ENCODE measurements around the gene GLS.
A peak's percentile ranks its signal among the peaks of the same experiment; 100 is the strongest.

DNA sequence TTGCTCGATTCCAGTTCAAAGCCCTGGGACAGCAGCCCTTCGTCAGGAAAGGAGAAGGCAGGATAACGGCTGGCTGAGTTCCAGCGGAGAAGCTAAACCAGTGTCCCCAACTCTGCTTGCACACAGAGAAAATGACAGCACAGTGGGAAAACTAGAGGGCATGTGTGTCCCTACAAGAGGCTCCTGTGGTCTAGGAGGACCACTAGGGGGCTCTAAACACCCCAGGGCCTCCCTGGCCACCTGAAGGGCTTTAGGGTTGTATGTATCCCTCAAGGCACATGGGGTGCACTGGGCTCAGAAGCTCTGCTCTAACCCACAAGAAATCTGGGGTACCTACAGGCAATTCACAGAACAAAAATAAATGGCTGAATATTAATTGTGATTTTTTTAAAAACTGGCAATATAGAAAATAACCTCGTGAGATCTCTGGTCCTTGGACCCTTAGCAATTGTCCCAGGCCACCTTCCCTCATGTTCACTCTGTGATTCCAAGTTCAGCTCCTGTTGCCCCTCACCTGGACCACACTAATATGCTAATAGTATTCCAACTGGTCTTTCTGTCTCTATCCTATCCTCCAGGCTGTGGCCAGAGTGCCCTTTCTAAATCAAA lies 115.8 kb downstream of the GLS start:
- TF ChIP-seq POLR2A (IDR thresholded peaks at IDR 0.05; ENCODE audit: low read depth, low read length): no peak
- no peak for TF ChIP-seq POLR2AphosphoS5 (IDR thresholded peaks at IDR 0.05; ENCODE audit: insufficient read depth, low read depth, low read length)
- no peak for TF ChIP-seq EZH2 (IDR thresholded peaks at IDR 0.05; ENCODE audit: borderline replicate concordance, low read depth, low read length, severe bottlenecking)
- no peak for TF ChIP-seq JUN (IDR thresholded peaks at IDR 0.05; ENCODE audit: borderline replicate concordance, insufficient read depth, insufficient read length, low read depth)
- no peak for TF ChIP-seq GATA2 (IDR thresholded peaks at IDR 0.05; ENCODE audit: insufficient read depth, insufficient read length, low read depth, low read length)
- TF ChIP-seq, protein P1, sequence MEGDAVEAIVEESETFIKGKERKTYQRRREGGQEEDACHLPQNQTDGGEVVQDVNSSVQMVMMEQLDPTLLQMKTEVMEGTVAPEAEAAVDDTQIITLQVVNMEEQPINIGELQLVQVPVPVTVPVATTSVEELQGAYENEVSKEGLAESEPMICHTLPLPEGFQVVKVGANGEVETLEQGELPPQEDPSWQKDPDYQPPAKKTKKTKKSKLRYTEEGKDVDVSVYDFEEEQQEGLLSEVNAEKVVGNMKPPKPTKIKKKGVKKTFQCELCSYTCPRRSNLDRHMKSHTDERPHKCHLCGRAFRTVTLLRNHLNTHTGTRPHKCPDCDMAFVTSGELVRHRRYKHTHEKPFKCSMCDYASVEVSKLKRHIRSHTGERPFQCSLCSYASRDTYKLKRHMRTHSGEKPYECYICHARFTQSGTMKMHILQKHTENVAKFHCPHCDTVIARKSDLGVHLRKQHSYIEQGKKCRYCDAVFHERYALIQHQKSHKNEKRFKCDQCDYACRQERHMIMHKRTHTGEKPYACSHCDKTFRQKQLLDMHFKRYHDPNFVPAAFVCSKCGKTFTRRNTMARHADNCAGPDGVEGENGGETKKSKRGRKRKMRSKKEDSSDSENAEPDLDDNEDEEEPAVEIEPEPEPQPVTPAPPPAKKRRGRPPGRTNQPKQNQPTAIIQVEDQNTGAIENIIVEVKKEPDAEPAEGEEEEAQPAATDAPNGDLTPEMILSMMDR (IDR thresholded peaks at IDR 0.05; ENCODE audit: extremely low read depth in 1 of 2, insufficient read depth in 1 of 2, low read depth in 1 of 2, low read length in 2 of 2): peak; percentile 74 to 86
- TF ChIP-seq, protein P2, sequence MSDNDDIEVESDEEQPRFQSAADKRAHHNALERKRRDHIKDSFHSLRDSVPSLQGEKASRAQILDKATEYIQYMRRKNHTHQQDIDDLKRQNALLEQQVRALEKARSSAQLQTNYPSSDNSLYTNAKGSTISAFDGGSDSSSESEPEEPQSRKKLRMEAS (IDR thresholded peaks at IDR 0.05; ENCODE audit: insufficient read depth, insufficient read length): no peak
- TF ChIP-seq MYC (IDR thresholded peaks at IDR 0.05; ENCODE audit: low read depth, low read length): no peak

All from endothelial cell of umbilical vein (primary cell).